ENCODE measurements around the gene PCDH9.

The PCDH9 gene

GRCh38 chr13:66958611-66959010, 271.5 kb downstream of the PCDH9 start:
- Histone ChIP-seq H2BK12ac (ENCODE audit: low read length in 2 of 2) (no peak overlapping the region), H3K9me3 (ENCODE audit: control insufficient read depth, low read length) (no peaks in the 10 kb centered on the region), H3K27ac (ENCODE audit: low read length, poor library complexity, severe bottlenecking) (no peak overlapping the region), H3K18ac (ENCODE audit: low read depth in 1 of 2, low read length in 2 of 2) (no peak overlapping the region), H3K4me1 (ENCODE audit: control insufficient read depth, insufficient read depth, low read depth, low read length) (no peaks in the 10 kb centered on the region), H3K4me2 (ENCODE audit: low read length, poor library complexity, severe bottlenecking) (no peak overlapping the region), H2BK120ac (ENCODE audit: low read depth, low read length) (no peak overlapping the region), H3K36me3 (ENCODE audit: control insufficient read depth in 1 of 2, insufficient read depth in 2 of 2, low read depth in 1 of 2, low read length in 2 of 2) (no peaks in the 10 kb centered on the region), H3K23ac (ENCODE audit: low read length in 2 of 2) (no peak overlapping the region), H2BK15ac (ENCODE audit: low read depth, poor library complexity, severe bottlenecking) (no peak overlapping the region), H3K14ac (ENCODE audit: low read length in 2 of 2) (no peak overlapping the region), H2AFZ (ENCODE audit: low read depth, low read length) (no peak overlapping the region), H4K91ac (ENCODE audit: low read length) (no peak overlapping the region), H3K9ac (ENCODE audit: low read length) (no peak overlapping the region), H3K4me3 (ENCODE audit: insufficient read depth in 1 of 2, low read depth in 1 of 2, low read length in 2 of 2) (no peak overlapping the region), H4K8ac (ENCODE audit: low read length) (no peak overlapping the region), H3K27me3 (ENCODE audit: control insufficient read depth in 1 of 2, insufficient read depth in 1 of 2, low read length in 2 of 2) (no peaks in the 10 kb centered on the region), H3K4ac (ENCODE audit: low read depth in 1 of 2, low read length in 2 of 2) (no peak overlapping the region), H2BK5ac (ENCODE audit: low read depth, low read length, poor library complexity, severe bottlenecking) (no peak overlapping the region), H2AK5ac (ENCODE audit: low read length, severe bottlenecking) (no peak overlapping the region), H3K79me1 (replicated peaks; ENCODE audit: low read length, poor library complexity, severe bottlenecking) (no peaks in the 10 kb centered on the region)
- 80% methylated on average over 2 of the region's 3 CpGs for WGBS
- no peak for DNase-seq

- Histone ChIP-seq H3K79me1 (replicated peaks; ENCODE audit: low read length, poor library complexity, severe bottlenecking) (no peaks in the 10 kb centered on the region), H3K4me2 (ENCODE audit: low read length, poor library complexity, severe bottlenecking) (no peak overlapping the region), H3K23ac (ENCODE audit: low read length in 2 of 2) (no peak overlapping the region), H3K14ac (ENCODE audit: low read length in 2 of 2) (no peak overlapping the region), H3K9me3 (ENCODE audit: control insufficient read depth, low read length) (no peaks in the 10 kb centered on the region), H3K9ac (ENCODE audit: low read length) (no peak overlapping the region), H3K27ac (ENCODE audit: low read length, poor library complexity, severe bottlenecking) (no peak overlapping the region), H3K18ac (ENCODE audit: low read depth in 1 of 2, low read length in 2 of 2) (no peak overlapping the region), H3K4ac (ENCODE audit: low read depth in 1 of 2, low read length in 2 of 2) (no peak overlapping the region), H4K91ac (ENCODE audit: low read length) (no peak overlapping the region), H2BK5ac (ENCODE audit: low read depth, low read length, poor library complexity, severe bottlenecking) (no peak overlapping the region), H2BK12ac (ENCODE audit: low read length in 2 of 2) (no peak overlapping the region), H2BK120ac (ENCODE audit: low read depth, low read length) (no peak overlapping the region), H2AK5ac (ENCODE audit: low read length, severe bottlenecking) (no peak overlapping the region), H2BK15ac (ENCODE audit: low read depth, poor library complexity, severe bottlenecking) (no peak overlapping the region), H4K8ac (ENCODE audit: low read length) (no peak overlapping the region), H3K27me3 (ENCODE audit: control insufficient read depth in 1 of 2, insufficient read depth in 1 of 2, low read length in 2 of 2) (no peaks in the 10 kb centered on the region), H3K4me1 (ENCODE audit: control insufficient read depth, insufficient read depth, low read depth, low read length) (no peaks in the 10 kb centered on the region), H2AFZ (ENCODE audit: low read depth, low read length) (no peak overlapping the region), H3K4me3 (ENCODE audit: insufficient read depth in 1 of 2, low read depth in 1 of 2, low read length in 2 of 2) (no peak overlapping the region), H3K36me3 (ENCODE audit: control insufficient read depth in 1 of 2, insufficient read depth in 2 of 2, low read depth in 1 of 2, low read length in 2 of 2) (no peaks in the 10 kb centered on the region)
- no peak for DNase-seq
- 95% methylated on average over 3 of the region's 4 CpGs for WGBS
Measured at GRCh38 chr13:66952507-66952906, 277.6 kb downstream of the PCDH9 start.

- Histone ChIP-seq H3K4me2 (ENCODE audit: low read length, poor library complexity, severe bottlenecking) (no peak overlapping the region), H2AK5ac (ENCODE audit: low read length, severe bottlenecking) (no peak overlapping the region), H3K4me3 (ENCODE audit: insufficient read depth in 1 of 2, low read depth in 1 of 2, low read length in 2 of 2) (no peak overlapping the region), H2BK5ac (ENCODE audit: low read depth, low read length, poor library complexity, severe bottlenecking) (no peak overlapping the region), H3K14ac (ENCODE audit: low read length in 2 of 2) (no peak overlapping the region), H2BK15ac (ENCODE audit: low read depth, poor library complexity, severe bottlenecking) (no peak overlapping the region), H3K27ac (ENCODE audit: low read length, poor library complexity, severe bottlenecking) (no peak overlapping the region), H3K18ac (ENCODE audit: low read depth in 1 of 2, low read length in 2 of 2) (no peak overlapping the region), H3K4ac (ENCODE audit: low read depth in 1 of 2, low read length in 2 of 2) (no peak overlapping the region), H3K27me3 (ENCODE audit: control insufficient read depth in 1 of 2, insufficient read depth in 1 of 2, low read length in 2 of 2) (no peaks in the 10 kb centered on the region), H2BK120ac (ENCODE audit: low read depth, low read length) (no peak overlapping the region), H3K9ac (ENCODE audit: low read length) (no peak overlapping the region), H2BK12ac (ENCODE audit: low read length in 2 of 2) (no peak overlapping the region), H3K4me1 (ENCODE audit: control insufficient read depth, insufficient read depth, low read depth, low read length) (no peaks in the 10 kb centered on the region), H3K23ac (ENCODE audit: low read length in 2 of 2) (no peak overlapping the region), H3K9me3 (ENCODE audit: control insufficient read depth, low read length) (no peaks in the 10 kb centered on the region), H4K91ac (ENCODE audit: low read length) (no peak overlapping the region), H4K8ac (ENCODE audit: low read length) (no peak overlapping the region), H2AFZ (ENCODE audit: low read depth, low read length) (no peak overlapping the region), H3K36me3 (ENCODE audit: control insufficient read depth in 1 of 2, insufficient read depth in 2 of 2, low read depth in 1 of 2, low read length in 2 of 2) (no peaks in the 10 kb centered on the region), H3K79me1 (replicated peaks; ENCODE audit: low read length, poor library complexity, severe bottlenecking) (no peaks in the 10 kb centered on the region)
- WGBS, result 94% methylated on average over 2 of the region's 2 CpGs
- DNase-seq, result no peak
Measured at GRCh38 chr13:66951426-66951825, 278.7 kb downstream of the PCDH9 start.

- no peak for DNase-seq
- H3K23ac ChIP-seq (ENCODE audit: low read length in 2 of 2), result no peak overlapping the region
- no peak overlapping the region for H3K4me3 ChIP-seq (ENCODE audit: insufficient read depth in 1 of 2, low read depth in 1 of 2, low read length in 2 of 2)
- H2BK120ac ChIP-seq (ENCODE audit: low read depth, low read length), result no peak overlapping the region
- no peaks in the 10 kb centered on the region for H3K27me3 ChIP-seq (ENCODE audit: control insufficient read depth in 1 of 2, insufficient read depth in 1 of 2, low read length in 2 of 2)
- no peaks in the 10 kb centered on the region for H3K79me1 ChIP-seq (replicated peaks; ENCODE audit: low read length, poor library complexity, severe bottlenecking)
- no peak overlapping the region for H3K18ac ChIP-seq (ENCODE audit: low read depth in 1 of 2, low read length in 2 of 2)
- H3K4me2 ChIP-seq (ENCODE audit: low read length, poor library complexity, severe bottlenecking), result no peak overlapping the region
- no peak overlapping the region for H2BK12ac ChIP-seq (ENCODE audit: low read length in 2 of 2)
- H3K9me3 ChIP-seq (ENCODE audit: control insufficient read depth, low read length), result no peaks in the 10 kb centered on the region
- no peak overlapping the region for H3K4ac ChIP-seq (ENCODE audit: low read depth in 1 of 2, low read length in 2 of 2)
- no peak overlapping the region for H3K14ac ChIP-seq (ENCODE audit: low read length in 2 of 2)
- no peaks in the 10 kb centered on the region for H3K4me1 ChIP-seq (ENCODE audit: control insufficient read depth, insufficient read depth, low read depth, low read length)
- H4K8ac ChIP-seq (ENCODE audit: low read length), result no peak overlapping the region
- H3K36me3 ChIP-seq (ENCODE audit: control insufficient read depth in 1 of 2, insufficient read depth in 2 of 2, low read depth in 1 of 2, low read length in 2 of 2), result no peaks in the 10 kb centered on the region
- no peak overlapping the region for H2BK15ac ChIP-seq (ENCODE audit: low read depth, poor library complexity, severe bottlenecking)
- H2BK5ac ChIP-seq (ENCODE audit: low read depth, low read length, poor library complexity, severe bottlenecking), result no peak overlapping the region
- H4K91ac ChIP-seq (ENCODE audit: low read length), result no peak overlapping the region
- no peak overlapping the region for H3K9ac ChIP-seq (ENCODE audit: low read length)
- H3K27ac ChIP-seq (ENCODE audit: low read length, poor library complexity, severe bottlenecking), result no peak overlapping the region
- H2AFZ ChIP-seq (ENCODE audit: low read depth, low read length), result no peak overlapping the region
- no peak overlapping the region for H2AK5ac ChIP-seq (ENCODE audit: low read length, severe bottlenecking)
Measured at GRCh38 chr13:66950666-66951065, 279.5 kb downstream of the PCDH9 start.
